Right atrium auricular region (tissue), 2 donors: ENCODE data around the gene IRF3. TPM values are rescaled to one million over a fixed set of nuclear protein-coding genes. Genes with fewer than 3 reads are reported as not detected.

Experiments
- DNase-seq: peaks from one replicate; pipeline ENCODE4 v3.0.0-alpha.2; 2019; ENCODE audit warnings: low spot score
- H3K27ac ChIP-seq, 2 donors: fragments of 200-600 bp; sonication (generic); 1 replicate in 1 of 2; 2 replicates in 1 of 2; pipeline ENCODE4 v1.5.1; 2016 to 2019
- H3K27me3 ChIP-seq, 2 donors: fragments of 200-600 bp; sonication (generic); one replicate each; pipeline versions ENCODE4 v1.5.1 to v1.6.0; 2017 to 2019
- H3K36me3 ChIP-seq: fragments of 200-600 bp; sonication (generic); one replicate; pipeline ENCODE4 v1.5.1; 2016
- H3K4me1 ChIP-seq, 2 donors: fragments of 200-600 bp; sonication (generic); one replicate each; pipeline versions ENCODE4 v1.5.1 to v1.6.0; 2017 to 2019
- H3K4me3 ChIP-seq, 2 donors: fragments of 200-600 bp; sonication (generic); 1 replicate in 1 of 2; 2 replicates in 1 of 2; pipeline ENCODE4 v1.5.1; 2017 to 2019; ENCODE audit warnings: mild to moderate bottlenecking in 1 of 2, moderate library complexity in 1 of 2
- H3K9me3 ChIP-seq, 2 donors: fragments of 200-600 bp; sonication (generic); one replicate each; pipeline ENCODE4 v1.5.1; 2019
- CTCF ChIP-seq, 2 donors: fragments of 200-600 bp; sonication (generic); IDR thresholded peaks; one replicate each; pipeline ENCODE4 v1.5.1; 2019; ENCODE audit warnings: antibody characterized with exemption in 2 of 2
- total RNA-seq, 2 donors: library from RNA; depleted of rRNA; stranded (reverse); fragments of >200 nt; gene quantifications; one replicate each; pipeline ENCODE4 v1.1.0, GENCODE V29; 2016

The IRF3 gene
- total RNA-seq, 2 donors from 2014 or later, result 33.2 to 34.0 TPM

DNA sequence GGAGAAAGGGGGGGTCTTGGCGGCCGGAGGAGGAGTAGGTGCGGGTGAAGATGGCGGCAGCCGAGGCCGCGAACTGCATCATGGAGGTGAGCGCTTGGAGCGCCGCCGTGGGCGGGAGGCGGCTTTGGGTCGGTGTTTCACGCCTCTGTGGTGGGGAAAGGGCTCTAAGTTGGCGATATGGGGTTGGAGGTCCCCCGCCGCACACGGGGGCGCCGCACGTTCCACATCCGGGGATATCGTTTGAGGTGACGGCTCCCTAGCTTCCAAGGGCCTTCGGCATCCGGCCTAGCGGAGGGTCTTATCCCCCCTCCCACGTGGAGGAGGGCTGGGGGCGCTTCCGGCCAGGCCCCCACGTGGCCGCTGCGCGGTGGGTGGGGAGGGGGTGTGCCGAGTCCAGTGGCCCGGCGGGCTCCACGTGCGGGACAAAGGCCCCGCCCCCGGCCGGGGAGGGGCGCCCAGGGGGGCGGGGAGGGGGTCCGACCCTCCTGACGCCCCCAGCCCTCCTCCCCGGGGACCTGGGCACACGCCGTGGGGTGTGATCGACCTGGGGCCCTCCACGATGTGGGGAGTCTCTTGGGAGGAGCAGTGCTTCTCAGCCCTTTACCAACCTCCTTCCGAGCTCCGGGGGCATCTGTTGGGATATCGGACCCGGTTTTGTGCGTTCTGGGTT lies 11.7 kb upstream of the IRF3 start, which contains the start of gene PRMT1:
Gene PRMT1 (plus strand): TSS at position 41 of the 670 bp plus-strand sequence. CDS start 10 bp downstream, at position 51.
- no peak for DNase-seq
- Histone ChIP-seq H3K9me3 (no peaks in the 10 kb centered on the region), H3K27ac (peak within 1 kb of the TSS; percentile 98), H3K4me1 (peaks cover 0 to 54% of the 10 kb centered on the region in 2 donors), H3K36me3 (peaks cover 16% of the 10 kb centered on the region), H3K4me3 (peak within 1 kb of the TSS; percentile 99), H3K27me3 (no peaks in the 10 kb centered on the region)
- TF ChIP-seq CTCF (IDR thresholded peaks at IDR 0.05), result no peak

DNA sequence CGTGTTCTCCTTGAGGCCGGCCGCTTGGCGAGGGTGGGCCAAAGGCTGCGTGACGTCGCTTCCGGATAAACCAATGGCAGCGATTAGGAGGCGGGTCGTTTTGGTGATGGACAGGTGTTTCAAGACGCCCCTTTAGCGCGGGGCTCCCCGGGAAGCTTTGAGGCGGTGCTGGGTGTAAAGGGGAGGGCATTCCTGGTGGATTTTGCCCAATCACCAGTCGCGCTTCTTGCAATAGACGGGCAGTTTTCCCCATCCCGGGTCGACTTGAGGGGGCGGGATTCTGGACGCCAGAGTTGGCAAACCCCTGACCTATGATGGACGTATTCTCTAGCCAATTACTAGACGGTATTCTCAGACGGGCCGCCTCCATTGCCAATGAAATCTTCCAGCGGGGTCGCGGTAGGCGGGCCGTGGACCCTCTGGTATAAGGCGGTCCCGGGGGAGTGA lies 11.2 kb upstream of the IRF3 start:
- no peak for TF ChIP-seq CTCF (IDR thresholded peaks at IDR 0.05)
- Histone ChIP-seq H3K4me1 (peaks cover 0 to 57% of the 10 kb centered on the region in 2 donors), H3K4me3 (peak overlapping the region; percentile 99), H3K36me3 (peaks cover 11% of the 10 kb centered on the region), H3K27me3 (no peaks in the 10 kb centered on the region), H3K27ac (peak overlapping the region; percentile 98), H3K9me3 (no peaks in the 10 kb centered on the region)
- peak; percentile 100 for DNase-seq

DNA sequence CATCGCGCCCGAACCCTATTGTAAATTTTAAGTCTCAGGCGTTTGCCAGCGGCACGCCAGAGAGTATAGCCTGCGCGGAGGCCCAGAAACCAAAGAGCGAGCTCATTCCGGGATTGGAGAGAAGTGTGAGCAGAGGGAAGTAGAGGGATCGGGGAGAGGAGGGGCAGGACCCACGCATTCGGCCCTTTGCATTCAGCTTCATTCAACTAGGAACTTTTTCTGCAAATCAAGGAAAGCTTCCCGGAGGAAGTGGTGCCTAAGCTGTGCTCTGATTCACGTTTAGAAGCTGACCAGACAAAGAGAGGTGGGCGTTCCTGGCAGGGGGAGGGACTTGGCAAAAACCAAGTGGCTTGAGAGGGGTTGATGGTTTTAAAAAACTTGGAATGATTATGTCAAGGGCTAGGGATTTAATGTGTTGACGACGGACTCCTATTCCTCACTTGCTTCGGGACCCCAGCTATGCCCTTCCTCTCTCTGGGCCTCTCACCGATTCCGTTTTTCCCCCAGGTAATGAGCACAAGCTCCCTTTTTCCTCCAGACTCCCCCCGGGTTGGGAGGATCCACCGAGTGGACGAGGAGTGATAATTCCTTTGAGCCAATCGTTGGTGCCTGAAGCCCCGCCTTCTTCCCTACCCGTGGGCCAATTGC lies 10.6 kb upstream of the IRF3 start:
- Histone ChIP-seq H3K9me3 (no peaks in the 10 kb centered on the region), H3K27ac (peak overlapping the region; percentile 87 to 88), H3K27me3 (no peaks in the 10 kb centered on the region), H3K4me1 (peaks cover 0 to 52% of the 10 kb centered on the region in 2 donors), H3K36me3 (peaks cover 5% of the 10 kb centered on the region), H3K4me3 (peak overlapping the region; percentile 8 to 43)
- DNase-seq, result peak; percentile 92
- no peak for TF ChIP-seq CTCF (IDR thresholded peaks at IDR 0.05)

- Histone ChIP-seq H3K36me3 (peaks cover 6% of the 10 kb centered on the region), H3K27ac (peak overlapping the region; percentile 33 to 36), H3K4me1 (peaks cover 0 to 15% of the 10 kb centered on the region in 2 donors), H3K4me3 (peak overlapping the region in 1 of 2 donors; percentile 11), H3K9me3 (no peaks in the 10 kb centered on the region), H3K27me3 (no peaks in the 10 kb centered on the region)
- peak; percentile 91 for TF ChIP-seq CTCF (IDR thresholded peaks at IDR 0.05)
- peak; percentile 66 for DNase-seq
Observed at GRCh38 chr19:49672131-49672919, 6.7 kb upstream of the IRF3 start.

DNA sequence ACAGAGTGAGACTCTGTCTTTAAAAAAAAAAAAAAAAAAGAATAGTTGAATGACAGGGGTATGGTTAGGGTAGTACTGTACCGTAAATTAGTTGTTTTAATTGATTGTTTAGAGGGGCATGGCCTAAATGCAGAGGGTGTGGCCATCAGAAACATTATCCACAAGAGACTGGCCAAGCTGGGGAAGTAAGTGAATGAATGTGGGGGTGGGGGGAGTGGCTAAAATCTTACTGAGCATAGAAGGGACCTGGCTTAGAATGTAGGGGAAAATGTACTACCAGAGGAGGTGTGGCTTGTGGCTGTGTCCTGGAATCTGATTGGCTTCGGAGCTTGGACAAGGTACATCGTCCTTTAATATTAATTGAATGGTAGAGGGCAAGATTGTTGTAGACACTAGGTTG lies 3.9 kb upstream of the IRF3 start:
- Histone ChIP-seq H3K9me3 (no peaks in the 10 kb centered on the region), H3K36me3 (peaks cover 6% of the 10 kb centered on the region), H3K27ac (no peak overlapping the region), H3K4me3 (no peak overlapping the region), H3K27me3 (no peaks in the 10 kb centered on the region), H3K4me1 (peaks cover 0 to 28% of the 10 kb centered on the region in 2 donors)
- TF ChIP-seq CTCF (IDR thresholded peaks at IDR 0.05), result no peak
- no peak for DNase-seq
